NB4 (cell line): ENCODE data around the gene MYO7A.

ENCODE experiments used
- POLR2A ChIP-seq: IDR thresholded peaks from 2 replicates; pipeline ENCODE4 v1.6.1; 2011; ENCODE audit warnings: mild to moderate bottlenecking; ENCODE audit not compliant: insufficient read length; ENCODE audit errors: extremely low read depth
- TF ChIP-seq, protein P1 (sequence below): IDR thresholded peaks from one replicate; pipeline ENCODE4 v1.5.1; 2012; ENCODE audit warnings: low read depth, low read length

DNA sequence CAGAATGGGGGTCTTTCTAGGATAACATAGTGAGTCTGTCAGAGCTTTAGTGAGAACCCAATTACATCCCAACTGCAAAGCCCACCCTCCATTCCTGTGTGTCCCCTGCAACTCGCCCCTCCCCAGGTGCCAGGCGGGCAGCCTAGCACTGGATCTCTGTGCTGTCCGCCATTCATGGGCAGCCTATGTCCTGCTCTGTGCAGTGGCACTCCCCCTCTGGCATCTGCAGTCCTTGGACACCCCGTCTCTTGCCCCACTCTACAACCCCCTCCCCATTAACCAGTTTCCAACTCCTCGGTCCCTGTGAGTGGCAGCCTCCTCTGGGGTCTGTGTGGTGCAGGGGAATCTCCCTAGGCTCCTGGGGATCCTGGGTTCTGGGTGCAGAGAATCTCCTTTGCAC is 37.0 kb downstream of the MYO7A start:
- TF ChIP-seq, protein P1, sequence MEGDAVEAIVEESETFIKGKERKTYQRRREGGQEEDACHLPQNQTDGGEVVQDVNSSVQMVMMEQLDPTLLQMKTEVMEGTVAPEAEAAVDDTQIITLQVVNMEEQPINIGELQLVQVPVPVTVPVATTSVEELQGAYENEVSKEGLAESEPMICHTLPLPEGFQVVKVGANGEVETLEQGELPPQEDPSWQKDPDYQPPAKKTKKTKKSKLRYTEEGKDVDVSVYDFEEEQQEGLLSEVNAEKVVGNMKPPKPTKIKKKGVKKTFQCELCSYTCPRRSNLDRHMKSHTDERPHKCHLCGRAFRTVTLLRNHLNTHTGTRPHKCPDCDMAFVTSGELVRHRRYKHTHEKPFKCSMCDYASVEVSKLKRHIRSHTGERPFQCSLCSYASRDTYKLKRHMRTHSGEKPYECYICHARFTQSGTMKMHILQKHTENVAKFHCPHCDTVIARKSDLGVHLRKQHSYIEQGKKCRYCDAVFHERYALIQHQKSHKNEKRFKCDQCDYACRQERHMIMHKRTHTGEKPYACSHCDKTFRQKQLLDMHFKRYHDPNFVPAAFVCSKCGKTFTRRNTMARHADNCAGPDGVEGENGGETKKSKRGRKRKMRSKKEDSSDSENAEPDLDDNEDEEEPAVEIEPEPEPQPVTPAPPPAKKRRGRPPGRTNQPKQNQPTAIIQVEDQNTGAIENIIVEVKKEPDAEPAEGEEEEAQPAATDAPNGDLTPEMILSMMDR: no peak
- TF ChIP-seq POLR2A: no peak
